Rectal smooth muscle tissue (tissue), 1 donor: ENCODE data around the gene PPP2R3A.
"Not testable (repeated sequence)": the region's sequence is repeated elsewhere in the genome, so short reads cannot be mapped to it uniquely, and the experiment has no call there.

Source experiments
- H3K27ac ChIP-seq: one replicate; pipeline ENCODE4 v1.7.0; 2013; ENCODE audit warnings: low read depth, low read length, inconsistent platforms
- H3K27me3 ChIP-seq: one replicate; pipeline ENCODE4 v1.7.0; 2013; ENCODE audit warnings: low read length; ENCODE audit not compliant: control insufficient read depth, insufficient read depth
- H3K36me3 ChIP-seq: one replicate; pipeline ENCODE4 v1.7.0; 2013; ENCODE audit warnings: low read length; ENCODE audit not compliant: control insufficient read depth, insufficient read depth
- H3K4me1 ChIP-seq: one replicate; pipeline ENCODE4 v1.7.0; 2013; ENCODE audit warnings: low read length; ENCODE audit not compliant: control insufficient read depth, insufficient read depth
- H3K4me3 ChIP-seq: one replicate; pipeline ENCODE4 v1.7.0; 2013; ENCODE audit warnings: low read length
- H3K9ac ChIP-seq: one replicate; pipeline ENCODE4 v1.7.0; 2013; ENCODE audit warnings: low read length

Gene PPP2R3A

DNA sequence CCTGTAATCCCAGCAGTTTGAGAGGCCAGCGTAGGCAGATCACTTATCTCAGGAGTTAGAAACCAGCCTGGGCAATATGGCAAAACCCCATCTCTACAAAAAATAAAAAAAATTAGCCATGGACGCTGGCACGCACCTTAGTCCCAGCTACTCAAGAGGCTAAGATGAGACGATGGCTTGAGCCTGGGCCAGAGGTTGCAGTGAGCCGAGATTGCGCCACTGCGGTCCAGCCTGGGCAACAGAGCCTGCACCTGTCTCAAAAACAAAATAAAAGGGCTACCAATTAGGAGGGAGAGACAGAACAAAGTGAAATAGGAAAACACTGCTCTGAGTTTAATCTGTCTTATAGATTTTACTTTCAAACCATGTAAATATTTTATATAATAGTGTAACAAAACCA is 196.8 kb downstream of the PPP2R3A start:
- Histone ChIP-seq H3K27me3 (no peaks in the 10 kb centered on the region), H3K4me3 (no peak overlapping the region), H3K9ac (no peak overlapping the region), H3K27ac (no peak overlapping the region), H3K4me1 (no peaks in the 10 kb centered on the region), H3K36me3 (no peaks in the 10 kb centered on the region)

DNA sequence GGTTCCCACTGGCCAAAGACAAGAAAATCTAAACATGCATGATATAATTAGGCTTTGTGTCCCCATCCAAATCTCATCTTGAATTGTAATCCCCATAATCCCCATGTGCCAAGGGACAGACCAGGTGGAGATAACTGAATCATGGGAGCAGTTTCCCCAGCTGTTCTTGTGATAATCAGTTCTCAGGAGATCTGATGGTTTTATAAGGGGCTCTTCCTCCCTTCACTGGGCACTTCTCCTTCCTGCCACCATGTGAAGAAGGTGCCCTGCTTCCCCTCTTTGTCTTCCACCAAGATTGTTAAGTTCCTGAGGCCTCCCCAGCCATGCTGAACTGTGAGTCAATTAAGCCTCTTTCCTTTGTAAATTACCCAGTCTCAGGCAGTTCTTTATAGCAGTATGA is 198.1 kb downstream of the PPP2R3A start:
- H3K27ac ChIP-seq, H3K27me3 ChIP-seq, H3K4me3 ChIP-seq, H3K36me3 ChIP-seq, H3K4me1 ChIP-seq, H3K9ac ChIP-seq: not testable (repeated sequence)

DNA sequence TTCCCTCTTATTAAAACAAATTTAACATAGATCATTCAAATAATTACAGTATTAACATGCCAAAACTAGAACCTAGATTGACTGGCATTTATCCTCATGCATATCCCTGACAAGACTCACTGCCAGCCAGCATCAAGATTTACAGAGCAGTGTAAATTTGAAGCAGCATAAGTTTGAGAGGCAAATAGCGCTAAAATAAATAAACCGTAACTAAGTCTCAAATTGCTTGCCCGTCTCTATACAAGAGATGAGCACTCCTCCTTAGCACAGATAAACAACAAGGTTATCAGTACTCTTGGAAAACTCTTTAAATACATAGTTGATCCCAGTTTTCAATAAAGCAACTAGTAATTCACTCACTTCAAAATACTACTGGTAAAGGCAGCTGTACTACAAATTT is 201.0 kb downstream of the PPP2R3A start:
- no peak overlapping the region for H3K9ac ChIP-seq
- no peaks in the 10 kb centered on the region for H3K36me3 ChIP-seq
- no peak overlapping the region for H3K27ac ChIP-seq
- no peak overlapping the region for H3K4me3 ChIP-seq
- no peaks in the 10 kb centered on the region for H3K27me3 ChIP-seq
- no peaks in the 10 kb centered on the region for H3K4me1 ChIP-seq

DNA sequence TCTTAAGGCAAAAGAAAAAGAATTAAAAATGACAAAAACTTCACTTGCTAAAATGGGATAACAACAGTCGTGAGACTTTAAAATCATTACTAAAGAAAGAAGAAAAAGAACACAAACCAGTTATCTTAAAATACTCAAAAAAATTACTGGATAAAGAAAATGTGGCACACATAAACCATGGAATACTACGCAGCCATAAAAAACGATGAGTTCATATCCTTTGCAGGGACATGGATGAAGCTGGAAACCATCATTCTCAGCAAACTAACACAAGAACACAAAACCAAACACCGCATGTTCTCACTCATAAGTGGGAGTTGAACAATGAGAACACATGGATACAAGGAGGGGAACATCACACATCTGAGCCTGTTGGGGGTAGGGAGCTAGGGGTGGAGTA is 202.7 kb downstream of the PPP2R3A start:
- not testable (repeated sequence) for H3K27me3 ChIP-seq, H3K4me1 ChIP-seq, H3K4me3 ChIP-seq, H3K36me3 ChIP-seq, H3K27ac ChIP-seq, H3K9ac ChIP-seq

DNA sequence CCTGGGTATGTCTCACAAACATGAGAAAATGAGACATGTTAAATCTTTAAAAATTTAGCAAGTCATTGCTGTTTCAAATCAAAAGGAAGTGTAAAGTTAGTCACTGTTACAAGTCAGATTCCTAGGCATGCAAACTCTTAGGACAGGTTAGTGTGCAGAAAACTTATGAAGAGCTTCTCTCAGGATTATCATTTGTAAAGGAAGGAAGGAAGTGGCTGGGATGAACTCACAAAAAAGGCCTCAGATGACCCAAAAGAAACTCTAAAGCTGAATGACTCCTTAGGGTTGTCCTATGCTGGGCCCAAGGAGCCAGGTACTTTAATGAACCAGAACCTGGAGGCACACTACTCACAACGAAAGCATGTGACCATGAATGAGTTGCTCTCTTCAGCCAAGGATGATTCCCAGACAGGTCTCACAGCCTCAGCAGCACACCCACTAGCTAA is 205.6 kb downstream of the PPP2R3A start:
- no peak overlapping the region for H3K9ac ChIP-seq
- H3K27ac ChIP-seq = no peak overlapping the region
- H3K27me3 ChIP-seq = no peaks in the 10 kb centered on the region
- no peaks in the 10 kb centered on the region for H3K36me3 ChIP-seq
- H3K4me1 ChIP-seq = peaks cover 4% of the 10 kb centered on the region
- no peak overlapping the region for H3K4me3 ChIP-seq

DNA sequence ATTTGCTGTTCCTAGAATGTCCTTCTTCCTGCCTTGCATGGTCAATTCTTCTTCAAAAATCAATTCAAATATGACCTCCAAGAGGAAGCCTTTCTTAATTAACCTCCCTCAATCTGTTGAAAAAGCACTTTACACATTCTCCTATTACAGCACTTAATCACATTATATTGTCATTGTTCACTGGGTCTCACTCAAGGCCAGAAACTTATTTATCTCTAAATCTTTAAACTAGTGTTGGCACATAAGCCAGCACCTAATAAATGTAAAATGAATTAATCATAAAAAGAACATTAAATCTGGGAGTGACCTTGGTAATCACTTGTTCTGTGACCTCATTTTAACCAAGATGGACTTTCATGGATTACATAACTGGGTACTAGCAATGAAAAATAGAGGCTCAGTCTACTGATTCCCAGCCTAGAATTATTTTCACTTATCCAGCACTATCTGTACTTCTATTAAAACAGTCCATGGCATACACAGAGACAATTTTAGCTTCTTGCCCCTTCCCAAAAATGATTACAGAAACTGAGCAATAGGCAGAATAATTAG is 208.5 kb downstream of the PPP2R3A start:
- Histone ChIP-seq H3K9ac (no peak overlapping the region), H3K27ac (no peak overlapping the region), H3K27me3 (no peaks in the 10 kb centered on the region), H3K4me1 (peaks cover 4% of the 10 kb centered on the region), H3K4me3 (no peak overlapping the region), H3K36me3 (no peaks in the 10 kb centered on the region)

DNA sequence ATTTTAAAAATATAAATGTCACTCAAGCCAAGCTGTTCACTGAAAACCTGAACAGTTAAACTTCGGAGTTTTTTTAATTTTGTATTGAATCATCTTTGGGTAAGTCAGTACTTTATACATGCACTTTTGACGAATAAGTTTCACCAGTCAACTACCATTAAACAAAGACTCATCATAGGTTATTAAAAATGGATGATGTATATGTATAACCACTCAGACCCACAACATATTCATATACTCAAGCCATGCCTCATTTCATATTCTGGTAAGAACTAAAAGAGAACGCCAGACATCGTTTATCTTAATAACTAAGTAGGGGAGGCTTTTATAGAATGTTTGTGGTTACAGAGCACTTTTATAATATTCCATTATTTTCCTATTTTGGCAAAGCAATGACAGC is 212.3 kb downstream of the PPP2R3A start:
- Histone ChIP-seq H3K4me1 (peaks cover 4% of the 10 kb centered on the region), H3K9ac (no peak overlapping the region), H3K36me3 (no peaks in the 10 kb centered on the region), H3K4me3 (no peak overlapping the region), H3K27me3 (no peaks in the 10 kb centered on the region), H3K27ac (no peak overlapping the region)

DNA sequence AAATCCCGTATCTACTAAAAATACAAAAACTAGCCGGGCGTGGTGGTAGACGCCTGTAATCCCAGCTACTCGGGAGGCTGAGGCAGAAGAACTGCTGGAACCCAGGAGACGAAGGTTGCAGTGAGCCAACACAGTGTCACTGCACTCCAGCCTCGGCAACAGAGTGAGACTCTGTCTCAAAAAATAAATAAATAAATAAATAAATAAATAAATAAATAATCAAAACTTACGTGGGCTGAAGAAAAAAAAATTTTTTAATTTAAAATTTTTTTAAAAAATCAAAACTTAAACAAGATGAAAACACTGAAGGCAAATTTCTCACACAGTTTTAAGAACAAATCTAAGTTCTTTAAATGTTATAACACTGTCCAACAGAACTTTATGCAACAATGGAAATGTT is 216.2 kb downstream of the PPP2R3A start:
- H3K4me3 ChIP-seq = no peak overlapping the region
- no peaks in the 10 kb centered on the region for H3K4me1 ChIP-seq
- no peak overlapping the region for H3K9ac ChIP-seq
- H3K27me3 ChIP-seq = no peaks in the 10 kb centered on the region
- H3K36me3 ChIP-seq = no peaks in the 10 kb centered on the region
- H3K27ac ChIP-seq = no peak overlapping the region

DNA sequence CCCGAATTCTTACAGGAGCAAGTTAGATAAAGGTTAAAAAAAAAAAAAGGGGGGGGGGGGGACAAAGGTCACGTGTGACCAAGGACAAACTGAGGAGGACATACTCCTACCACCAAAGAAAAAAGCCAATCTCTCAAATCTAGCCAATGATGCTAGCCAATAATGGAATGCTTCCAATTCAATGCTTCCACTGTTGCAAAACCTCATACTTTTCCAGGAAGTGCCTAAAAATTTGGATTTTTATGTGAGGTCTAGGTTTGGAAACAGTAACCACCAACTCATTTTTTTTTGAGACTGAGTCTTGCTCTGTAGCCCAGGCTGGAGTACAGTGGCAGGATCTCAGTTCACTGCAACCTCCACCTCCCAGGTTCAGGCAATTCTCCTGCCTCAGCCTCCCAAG is 219.2 kb downstream of the PPP2R3A start:
- H3K4me1 ChIP-seq = no peaks in the 10 kb centered on the region

DNA sequence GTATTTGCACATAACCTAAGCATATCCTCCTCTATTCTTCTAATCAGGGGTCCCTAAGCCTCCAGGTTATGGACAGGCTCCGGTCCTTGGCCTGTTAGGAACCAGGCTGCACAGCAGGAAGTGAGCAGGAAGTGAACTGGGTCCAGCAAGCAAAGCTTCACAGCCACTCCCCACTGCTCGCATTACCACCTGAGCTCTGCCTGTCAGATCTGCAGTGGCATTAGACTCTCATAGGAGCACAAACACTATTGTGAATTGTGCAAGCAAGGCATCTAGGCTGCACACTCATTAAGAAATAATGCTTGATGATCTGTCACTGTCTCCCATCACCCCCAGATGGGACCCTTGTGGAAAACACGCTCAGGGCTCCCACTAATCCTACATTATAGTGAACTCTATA is 220.8 kb downstream of the PPP2R3A start:
- Histone ChIP-seq H3K27ac (no peak overlapping the region), H3K4me1 (peaks cover under 1% of the 10 kb centered on the region), H3K9ac (no peak overlapping the region), H3K36me3 (no peaks in the 10 kb centered on the region), H3K4me3 (no peak overlapping the region), H3K27me3 (no peaks in the 10 kb centered on the region)

More for the DNA sequence above, 219.2 kb downstream of the PPP2R3A start:
- Histone ChIP-seq H3K9ac (no peak overlapping the region), H3K27ac (no peak overlapping the region), H3K4me3 (no peak overlapping the region), H3K36me3 (no peaks in the 10 kb centered on the region), H3K27me3 (no peaks in the 10 kb centered on the region)

DNA sequence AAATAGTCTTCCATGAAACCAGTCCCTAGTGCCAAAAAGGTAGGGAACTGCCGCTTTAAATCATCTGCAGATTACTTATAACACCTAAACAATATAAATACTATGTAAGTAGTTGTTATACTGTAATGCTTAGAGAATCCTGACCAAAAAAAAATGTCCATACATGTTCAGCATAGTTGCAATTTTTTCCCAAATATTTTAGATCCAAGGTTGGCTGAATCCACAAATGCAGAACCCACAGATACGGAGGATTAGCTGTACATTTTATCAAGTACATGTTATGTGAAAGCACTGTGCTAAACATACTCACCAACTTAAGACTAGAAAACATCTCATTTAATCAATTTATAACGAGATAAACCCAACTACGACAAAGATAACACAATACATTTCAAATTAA is 221.3 kb downstream of the PPP2R3A start:
- Histone ChIP-seq H3K9ac (no peak overlapping the region), H3K27ac (no peak overlapping the region), H3K4me3 (no peak overlapping the region), H3K27me3 (no peaks in the 10 kb centered on the region), H3K4me1 (peaks cover 6% of the 10 kb centered on the region), H3K36me3 (no peaks in the 10 kb centered on the region)

DNA sequence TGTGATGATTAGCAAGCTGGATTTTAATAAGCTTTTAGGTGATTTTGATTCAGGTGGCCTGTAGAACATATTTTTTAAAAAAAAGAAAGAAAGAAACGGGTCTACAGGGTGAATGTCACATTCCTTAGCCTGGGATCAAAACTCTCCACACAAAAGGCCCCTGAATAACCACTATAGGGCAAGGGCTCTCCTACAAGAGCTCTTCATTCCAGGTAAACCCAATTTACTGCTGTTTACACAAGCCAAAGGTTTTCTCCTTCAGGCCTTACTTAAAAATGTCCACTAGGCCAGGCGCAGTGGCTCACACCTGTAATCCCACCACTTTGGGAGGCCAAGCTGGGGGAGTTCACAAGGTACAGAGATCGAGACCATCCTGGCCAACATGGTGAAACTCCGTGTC is 222.3 kb downstream of the PPP2R3A start:
- H3K9ac ChIP-seq = no peak overlapping the region

DNA sequence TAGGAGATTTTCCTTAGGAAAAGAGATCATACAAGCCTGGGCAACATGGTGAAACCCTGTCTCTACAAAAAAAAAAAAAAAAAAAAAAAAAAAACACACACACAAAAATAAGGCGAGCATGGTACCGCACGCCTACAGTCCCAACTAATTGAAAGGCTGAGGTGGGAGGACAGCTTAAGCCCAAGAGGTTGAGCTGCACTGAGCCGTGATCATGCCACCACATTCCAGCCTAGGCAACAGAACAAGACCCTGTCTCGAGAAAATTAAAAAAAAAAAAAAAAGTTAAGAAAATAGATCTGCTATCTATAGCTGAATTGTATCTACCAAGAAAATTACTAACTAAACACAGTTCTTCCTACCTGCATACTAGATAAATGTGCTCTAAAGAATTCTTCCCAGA is 223.5 kb downstream of the PPP2R3A start:
- Histone ChIP-seq H3K4me1 (peaks cover 13% of the 10 kb centered on the region), H3K36me3 (no peaks in the 10 kb centered on the region), H3K27ac (no peak overlapping the region), H3K9ac (no peak overlapping the region), H3K4me3 (no peak overlapping the region), H3K27me3 (no peaks in the 10 kb centered on the region)

More for the DNA sequence above, 222.3 kb downstream of the PPP2R3A start:
- Histone ChIP-seq H3K27ac (no peak overlapping the region), H3K4me1 (peaks cover 13% of the 10 kb centered on the region), H3K4me3 (no peak overlapping the region), H3K27me3 (no peaks in the 10 kb centered on the region), H3K36me3 (no peaks in the 10 kb centered on the region)
